Heart right ventricle (tissue), 16 donors: ENCODE results near the gene SLC25A11. TPM values are rescaled to one million over a fixed set of nuclear protein-coding genes. Genes with fewer than 3 reads are reported as not detected.

Experiments used
- ATAC-seq, 8 donors: fragments of 200-7000 bp; cut with Tn5 transposase; one replicate each; pipeline ENCODE4 v1.9.1; 2020; ENCODE audit warnings: mild to moderate bottlenecking in 8 of 8, moderate library complexity in 8 of 8, moderate number of reproducible peaks in 1 of 8
- DNase-seq, 2 donors: peaks; one replicate each; pipeline ENCODE4 v3.0.0-alpha.2; 2020
- H3K27ac ChIP-seq, 10 donors: fragments of 200-600 bp; sonication (generic) in 2 of 10; one replicate each; pipeline versions ENCODE4 v1.5.0 to v1.8.0; 2020 to 2022; ENCODE audit warnings: mild to moderate bottlenecking in 3 of 10
- H3K27me3 ChIP-seq, 7 donors: fragments of 200-600 bp; one replicate each; pipeline ENCODE4 v1.8.0; 2021 to 2022; ENCODE audit warnings: mild to moderate bottlenecking in 2 of 7
- H3K36me3 ChIP-seq, 9 donors: fragments of 200-600 bp; sonication (generic) in 1 of 9; one replicate each; pipeline versions ENCODE4 v1.5.0 to v1.8.0; 2020 to 2022; ENCODE audit warnings: mild to moderate bottlenecking in 2 of 9
- H3K4me1 ChIP-seq, 9 donors: fragments of 200-600 bp; sonication (generic) in 1 of 9; one replicate each; pipeline versions ENCODE4 v1.5.0 to v1.8.0; 2020 to 2022; ENCODE audit warnings: mild to moderate bottlenecking in 4 of 9
- H3K4me3 ChIP-seq, 10 donors: fragments of 200-600 bp; sonication (generic) in 2 of 10; one replicate each; pipeline versions ENCODE4 v1.5.0 to v1.8.0; 2020 to 2022; ENCODE audit warnings: mild to moderate bottlenecking in 7 of 10, moderate library complexity in 2 of 10
- H3K9me3 ChIP-seq, 11 donors: fragments of 200-600 bp in 10 of 11; sonication (generic) in 2 of 11; one replicate each; pipeline versions ENCODE4 v1.5.0 to v1.8.0; 2013 to 2022; ENCODE audit warnings: mild to moderate bottlenecking in 2 of 11, control low read depth in 1 of 11, moderate library complexity in 1 of 11
- CTCF ChIP-seq, 9 donors: fragments of 200-600 bp; sonication (generic) in 2 of 9; IDR thresholded peaks; one replicate each; pipeline versions ENCODE4 v1.5.0 to v1.8.0; 2021 to 2022; ENCODE audit warnings: antibody characterized with exemption in 9 of 9, mild to moderate bottlenecking in 5 of 9, moderate library complexity in 1 of 9
- WGBS, 2 donors: extraction: QIAGEN DNeasy Blood & Tissue Kit; methylation state at CpG; one replicate each; pipeline ENCODE4 v1.1.7; 2013; ENCODE audit warnings: inconsistent platforms in 1 of 2; 5-methylcytosine and 5-hydroxymethylcytosine counted together
- intact Hi-C, 10 donors: fragments of 100-400 bp; cut with DNase I; formaldehyde crosslinking; loops; one replicate each; pipeline versions ENCODE4 v1.11.1 to v1.14.2; 2022
- polyA plus RNA-seq, 2 donors: library from polyadenylated mRNA; stranded (reverse); fragments of 200-250 nt; gene quantifications; one replicate each; pipeline ENCODE4 v1.2.3, GENCODE V29; 2013
- total RNA-seq, 10 donors: library from RNA; stranded (reverse); fragmentation: NEBNext Ultra II Directional in 3 of 10; extraction: Animal tissue kit (Norgen Biotek cat#: 25700) in 3 of 10; gene quantifications; one replicate each; pipeline versions ENCODE4 v1.2.1 to v1.2.4, GENCODE V29; 2021 to 2023
- donor health status: Arrhythmogenic right ventricular cardiomyopathy.
- donor health status: ischemic (EF 13 %, LVEDD 7.1; RV severe dilation, severe dysfunction).
- donor health status: healthy with polysubstance abuse.
- donor health status: DM: no; HTN: yes; CAD: no.
- donor health status: DM: no; HTN: no; CAD: no.
- donor health status: ischemic (EF 25% LVEDD 6.9; RV normal size, moderate dysfunction).
- donor health status: ischemic (EF 25% LVEDD 5.7; RV mildly dilated, moderate dysfunction).
- donor health status: healthy.
- donor health status: DM: yes; HTN: yes; CAD: no.
- donor health status: Ischemic cardiomyopathy.
- donor health status: ischemic (EF 35%, LVEDD 5.7; RV mildly dilated, moderate dysfunction).
- donor health status: nonischemic (EF 11% LVEDD 7.7; RV severe dilation, severe dysfunction).
- donor health status: DM: yes; HTN: yes; CAD: no.
- donor health status: PGD.
- donor health status: ischemic (EF 29% LVEDD 5.4; RV normal size, mild dysfunction).
- donor health status: nonischemic (EF 23%, LVEDD 6.1; RV moderate dilation, normal function).

Gene SLC25A11
- total and polyA plus RNA-seq, 12 donors, result 126 to 312 (median 240) TPM

- Histone ChIP-seq H3K36me3 (peaks cover 5 to 43% (median 32%) of the 10 kb centered on the region in 9 donors), H3K4me1 (peaks cover 0 to 41% (median 30%) of the 10 kb centered on the region in 9 donors), H3K9me3 (no peaks in the 10 kb centered on the region), H3K27ac (no peak overlapping the region), H3K27me3 (peaks cover 0 to 36% (median 21%) of the 10 kb centered on the region in 7 donors), H3K4me3 (no peak overlapping the region)
- DNase-seq (no peak), ATAC-seq (no peak)
- 91 to 93% methylated on average over 8 of the region's 8 CpGs for WGBS, 2 donors
- TF ChIP-seq CTCF (IDR thresholded peaks at IDR 0.05), result no peak
- intact Hi-C loops, result loop anchor here in 1 of 10 donors (10.0 kb wide), 1 partner anchor 194 kb away; the partner anchor contains the start of gene PELP1
Observed at GRCh38 chr17:4898351-4898750, 41.5 kb downstream of the SLC25A11 start.

- intact Hi-C loops, result loop anchor here in 1 of 10 donors (10.0 kb wide), 1 partner anchor 193 kb away; the partner anchor contains the start of gene PELP1
- Histone ChIP-seq H3K27ac (no peak overlapping the region), H3K4me3 (no peak overlapping the region), H3K27me3 (peaks cover 0 to 36% (median 21%) of the 10 kb centered on the region in 7 donors), H3K9me3 (no peaks in the 10 kb centered on the region), H3K4me1 (peaks cover 0 to 35% (median 25%) of the 10 kb centered on the region in 9 donors), H3K36me3 (peaks cover 5 to 48% (median 34%) of the 10 kb centered on the region in 9 donors)
- no peak for TF ChIP-seq CTCF (IDR thresholded peaks at IDR 0.05)
- DNase-seq (no peak), ATAC-seq (no peak)
- WGBS, 2 donors, result 83 to 91% methylated on average over 5 of the region's 5 CpGs
Observed at GRCh38 chr17:4897785-4898184, 42.1 kb downstream of the SLC25A11 start.

GRCh38 chr17:4897198-4897687 lies 42.6 kb downstream of the SLC25A11 start:
- Histone ChIP-seq H3K27me3 (peaks cover 0 to 36% (median 21%) of the 10 kb centered on the region in 7 donors), H3K36me3 (peaks cover 5 to 54% (median 38%) of the 10 kb centered on the region in 9 donors), H3K4me3 (no peak overlapping the region), H3K9me3 (no peaks in the 10 kb centered on the region), H3K4me1 (peaks cover 0 to 34% (median 25%) of the 10 kb centered on the region in 9 donors), H3K27ac (no peak overlapping the region)
- WGBS, 2 donors, result 83 to 84% methylated on average over 10 of the region's 10 CpGs
- no peak for TF ChIP-seq CTCF (IDR thresholded peaks at IDR 0.05)
- no peak for ATAC-seq
- no peak for DNase-seq
- intact Hi-C loops, result loop anchor here in 1 of 10 donors (10.0 kb wide), 1 partner anchor 192 kb away; the partner anchor contains the start of gene PELP1

- ATAC-seq (no peak), DNase-seq (no peak)
- no peak for TF ChIP-seq CTCF (IDR thresholded peaks at IDR 0.05)
- intact Hi-C loops, result loop anchor here in 1 of 10 donors (10.0 kb wide), 1 partner anchor 192 kb away; the partner anchor contains the start of gene PELP1
- 91 to 93% methylated on average over 27 of the region's 27 CpGs for WGBS, 2 donors
- Histone ChIP-seq H3K36me3 (peaks cover 6 to 60% (median 45%) of the 10 kb centered on the region in 9 donors), H3K27me3 (peaks cover 0 to 30% (median 21%) of the 10 kb centered on the region in 7 donors), H3K4me1 (peaks cover 0 to 32% (median 24%) of the 10 kb centered on the region in 9 donors), H3K27ac (no peak overlapping the region), H3K4me3 (no peak overlapping the region), H3K9me3 (no peaks in the 10 kb centered on the region)
Observed at GRCh38 chr17:4896332-4897197, 43.3 kb downstream of the SLC25A11 start.
